BJ (cell line): ENCODE results near the gene CA6. TPM values are rescaled to one million over a fixed set of nuclear protein-coding genes. Genes with fewer than 3 reads are reported as not detected.

Source experiments
- CTCF ChIA-PET: fragments of 350-600 bp; formaldehyde crosslinking; extraction: SDS; loops from one replicate; lab custom pipeline; 2021; ENCODE audit warnings: antibody characterized with exemption, inconsistent platforms; lab: Yijun Ruan, JAX
- POLR2A ChIA-PET: fragments of 300-600 bp; sonication (Branson Sonifier 250); formaldehyde crosslinking; extraction: SDS; loops from one replicate; lab custom pipeline; 2021; ENCODE audit warnings: antibody characterized with exemption; lab: Charles Lee
- DNase-seq: peaks from one replicate; pipeline ENCODE4 v3.0.0-alpha.2; 2011; ENCODE audit warnings: low read depth
- H3K27me3 ChIP-seq: 2 replicates; pipeline ENCODE4 v1.6.0; 2011; ENCODE audit warnings: low read length; ENCODE audit not compliant: control insufficient read depth, insufficient read depth
- H3K36me3 ChIP-seq: 2 replicates; pipeline ENCODE4 v1.5.1; 2011; ENCODE audit warnings: low read length; ENCODE audit not compliant: control insufficient read depth, insufficient read depth
- H3K4me3 ChIP-seq: 2 replicates; pipeline ENCODE4 v1.5.1; 2011; ENCODE audit warnings: low read depth, mild to moderate bottlenecking, control low read depth, low read length
- polyA plus RNA-seq: library from polyadenylated mRNA; depleted of rRNA; stranded (reverse); fragments of >200 nt; gene quantifications from 2 replicates; pipeline ENCODE4 v1.2.3, GENCODE V29; 2011
- TF ChIP-seq, protein P1 (sequence below): IDR thresholded peaks from 2 replicates; pipeline ENCODE4 v1.5.1; 2011; ENCODE audit warnings: low read depth, mild to moderate bottlenecking, control low read depth, inconsistent platforms, low read length, moderate library complexity; ENCODE audit not compliant: insufficient read depth

CA6 gene
- polyA plus RNA-seq, 1 experiment, result not detected

DNA sequence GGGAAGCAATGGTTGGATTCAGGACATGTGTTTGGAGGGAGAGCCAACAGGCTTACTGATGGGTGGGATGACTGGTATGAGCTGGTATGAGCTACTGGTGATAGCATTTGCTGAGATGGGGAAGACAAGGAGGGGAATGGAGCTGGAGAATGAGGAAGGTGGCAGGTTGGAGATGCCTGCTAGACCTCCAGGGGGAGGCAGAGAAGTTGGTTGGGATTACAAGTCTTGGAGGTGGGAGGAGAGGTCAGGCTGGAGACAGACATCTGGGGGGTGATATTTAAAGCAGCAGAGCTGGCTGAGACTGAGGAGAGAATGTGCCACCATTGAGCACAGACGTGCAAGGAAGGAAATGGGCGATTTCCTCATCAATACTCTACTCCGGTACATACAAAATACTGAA lies 35.3 kb upstream of the CA6 start:
- POLR2A ChIA-PET, result no interaction called here
- no peak overlapping the region for H3K4me3 ChIP-seq
- TF ChIP-seq, protein P1, sequence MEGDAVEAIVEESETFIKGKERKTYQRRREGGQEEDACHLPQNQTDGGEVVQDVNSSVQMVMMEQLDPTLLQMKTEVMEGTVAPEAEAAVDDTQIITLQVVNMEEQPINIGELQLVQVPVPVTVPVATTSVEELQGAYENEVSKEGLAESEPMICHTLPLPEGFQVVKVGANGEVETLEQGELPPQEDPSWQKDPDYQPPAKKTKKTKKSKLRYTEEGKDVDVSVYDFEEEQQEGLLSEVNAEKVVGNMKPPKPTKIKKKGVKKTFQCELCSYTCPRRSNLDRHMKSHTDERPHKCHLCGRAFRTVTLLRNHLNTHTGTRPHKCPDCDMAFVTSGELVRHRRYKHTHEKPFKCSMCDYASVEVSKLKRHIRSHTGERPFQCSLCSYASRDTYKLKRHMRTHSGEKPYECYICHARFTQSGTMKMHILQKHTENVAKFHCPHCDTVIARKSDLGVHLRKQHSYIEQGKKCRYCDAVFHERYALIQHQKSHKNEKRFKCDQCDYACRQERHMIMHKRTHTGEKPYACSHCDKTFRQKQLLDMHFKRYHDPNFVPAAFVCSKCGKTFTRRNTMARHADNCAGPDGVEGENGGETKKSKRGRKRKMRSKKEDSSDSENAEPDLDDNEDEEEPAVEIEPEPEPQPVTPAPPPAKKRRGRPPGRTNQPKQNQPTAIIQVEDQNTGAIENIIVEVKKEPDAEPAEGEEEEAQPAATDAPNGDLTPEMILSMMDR, result no peak
- DNase-seq, result no peak
- no peaks in the 10 kb centered on the region for H3K36me3 ChIP-seq
- CTCF ChIA-PET, result interaction anchor here (1.1 to 1.6 kb wide), 5 partner anchors 39 to 191 kb away, joined by 3 to 4 read pairs (median 4); no protein-coding TSS in a partner anchor
- no peaks in the 10 kb centered on the region for H3K27me3 ChIP-seq

DNA sequence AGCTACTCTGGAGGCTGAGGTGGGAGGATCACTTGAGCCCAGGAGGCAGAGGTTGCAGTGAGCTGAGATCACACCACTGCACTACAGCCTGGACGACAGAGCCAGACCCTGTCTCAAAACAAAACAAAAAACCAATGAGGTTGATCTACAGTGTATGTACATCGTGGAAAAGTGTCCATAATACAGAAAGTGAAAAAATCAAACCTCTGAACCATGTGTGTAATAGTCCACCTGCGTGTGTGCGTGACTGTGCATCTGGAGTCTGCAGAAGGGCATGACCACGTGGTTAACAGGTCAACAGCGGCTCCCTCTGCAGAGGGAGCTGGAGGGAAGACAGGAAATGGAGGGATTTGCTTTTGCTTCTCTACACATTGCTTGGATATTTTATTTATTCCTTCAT lies 34.8 kb upstream of the CA6 start:
- CTCF ChIA-PET, result interaction anchor here (1.1 to 1.6 kb wide), 5 partner anchors 39 to 190 kb away, joined by 3 to 4 read pairs (median 4); no protein-coding TSS in a partner anchor
- TF ChIP-seq, protein P1, result no peak
- Histone ChIP-seq H3K4me3 (no peak overlapping the region), H3K27me3 (no peaks in the 10 kb centered on the region), H3K36me3 (no peaks in the 10 kb centered on the region)
- no peak for DNase-seq
- POLR2A ChIA-PET, result no interaction called here

DNA sequence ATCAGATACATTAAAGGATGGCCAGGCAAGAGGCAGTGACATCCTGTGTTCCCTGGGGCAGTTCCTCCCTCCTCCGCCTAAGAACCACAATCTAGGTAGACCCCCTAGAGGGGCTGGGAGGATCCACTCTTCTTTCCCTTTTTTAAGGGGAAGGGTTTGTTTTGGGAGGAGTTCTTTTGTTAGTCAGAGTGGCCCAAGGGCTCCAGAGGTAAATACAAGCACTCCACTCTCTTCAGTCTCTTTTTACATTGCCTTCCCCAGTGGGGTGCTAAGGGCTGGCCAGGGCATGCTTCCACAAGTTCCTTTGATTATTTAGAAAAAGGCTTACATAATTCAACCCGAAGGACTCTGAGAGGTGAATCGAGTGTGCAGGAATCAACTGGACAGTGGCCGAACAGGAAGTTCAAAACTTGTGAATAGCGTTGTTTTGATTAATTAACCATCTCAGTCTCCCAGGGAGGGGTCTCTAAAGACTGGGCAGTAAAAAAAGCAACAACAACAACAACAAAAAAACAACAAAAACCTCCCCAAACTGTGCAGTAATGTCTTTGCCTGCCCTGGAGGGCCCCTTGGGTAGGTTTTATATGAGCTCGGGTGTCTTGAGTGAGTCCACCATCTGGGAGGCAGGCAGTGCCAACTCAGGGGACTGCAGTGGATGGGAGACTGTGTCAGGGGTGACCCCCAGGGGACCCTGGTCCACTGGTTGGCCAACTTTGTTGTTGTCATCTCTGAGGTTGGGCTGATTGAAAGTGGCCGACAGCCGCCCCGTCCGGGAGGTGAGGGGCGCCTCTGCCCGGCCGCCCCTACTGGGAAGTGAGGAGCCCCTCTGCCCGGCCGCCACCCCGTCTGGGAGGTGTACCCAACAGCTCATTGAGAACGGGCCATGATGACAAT lies 34.0 kb upstream of the CA6 start:
- POLR2A ChIA-PET, result no interaction called here

DNA sequence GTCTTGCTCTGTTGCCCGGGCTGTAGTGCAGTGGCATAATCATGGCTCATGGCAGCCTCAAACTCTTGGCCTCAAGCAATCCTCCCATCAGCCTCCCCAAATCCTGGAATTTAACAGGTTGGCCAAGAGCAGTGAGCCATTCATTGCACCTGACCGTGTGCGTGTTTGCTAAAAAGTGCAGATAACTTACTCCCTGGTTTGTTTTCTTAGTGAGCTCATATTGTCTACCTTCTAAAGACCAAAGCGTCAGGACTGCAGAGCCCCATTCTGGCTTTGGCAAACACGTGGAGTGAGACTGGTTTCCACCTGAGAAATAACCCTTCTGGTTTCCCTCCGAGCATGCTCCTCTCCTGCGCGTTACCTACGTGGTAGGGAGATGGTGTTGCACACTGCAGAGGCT lies 32.2 kb upstream of the CA6 start:
- CTCF ChIA-PET, result interaction anchor here (1.0 to 9.9 kb wide), 5 partner anchors 42 to 189 kb away, joined by 3 to 124 read pairs (median 4); no protein-coding TSS in a partner anchor
- H3K27me3 ChIP-seq, result no peaks in the 10 kb centered on the region
- no peak overlapping the region for H3K4me3 ChIP-seq
- no peak for DNase-seq
- POLR2A ChIA-PET, result no interaction called here
- H3K36me3 ChIP-seq, result no peaks in the 10 kb centered on the region
- TF ChIP-seq, protein P1, result no peak

More for the DNA sequence above, 34.0 kb upstream of the CA6 start:
- H3K36me3 ChIP-seq, result no peaks in the 10 kb centered on the region
- no peaks in the 10 kb centered on the region for H3K27me3 ChIP-seq
- no peak for DNase-seq
- CTCF ChIA-PET, result interaction anchor here (1.4 to 1.5 kb wide), 3 partner anchors 38 to 190 kb away, joined by 3 to 4 read pairs (median 4); no protein-coding TSS in a partner anchor
- TF ChIP-seq, protein P1, result no peak
- no peak overlapping the region for H3K4me3 ChIP-seq

DNA sequence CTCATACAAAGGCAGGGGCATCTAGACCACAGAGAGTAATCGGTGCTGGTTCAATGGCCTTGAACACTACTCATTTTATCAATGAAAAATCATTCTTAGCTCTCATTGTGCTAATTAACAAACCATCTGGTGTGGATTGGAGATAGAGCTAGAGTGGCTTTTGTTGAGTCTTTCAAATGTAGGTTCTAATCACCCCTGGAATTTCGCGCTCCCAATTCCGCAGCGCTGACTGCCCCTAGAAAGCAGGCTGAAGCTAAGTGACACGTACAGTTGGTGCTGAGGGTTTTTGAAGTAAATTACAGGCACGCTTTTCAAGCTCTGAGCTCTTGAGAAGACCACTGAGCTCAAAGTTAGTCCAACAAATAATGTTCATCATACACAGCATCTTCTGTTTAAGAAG lies 31.2 kb upstream of the CA6 start:
- ChIA-PET CTCF (interaction anchor here (0.6 to 9.9 kb wide), 10 partner anchors 9 to 311 kb away, joined by 3 to 124 read pairs (median 4); no protein-coding TSS in a partner anchor), POLR2A (no interaction called here)
- Histone ChIP-seq H3K27me3 (no peaks in the 10 kb centered on the region), H3K4me3 (no peak overlapping the region), H3K36me3 (no peaks in the 10 kb centered on the region)
- TF ChIP-seq, protein P1, result no peak
- no peak for DNase-seq
